HL-60 (cell line): Measurements from ENCODE around the gene PINK1.

ENCODE experiments used
- CTCF ChIP-seq: IDR thresholded peaks from one replicate; pipeline ENCODE4 v1.5.1; 2011; ENCODE audit warnings: low read length, control low read depth, inconsistent platforms; ENCODE audit not compliant: insufficient read depth
- GABPA ChIP-seq: IDR thresholded peaks from 2 replicates; pipeline ENCODE4 v1.6.1; 2012; ENCODE audit warnings: low read depth
- POLR2AphosphoS5 ChIP-seq: IDR thresholded peaks from 2 replicates; pipeline ENCODE4 v1.6.1; 2012; ENCODE audit warnings: low read depth
- TF ChIP-seq, protein P1 (sequence below): IDR thresholded peaks from 2 replicates; pipeline ENCODE4 v1.6.1; 2012; ENCODE audit warnings: low read depth; ENCODE audit not compliant: insufficient replicate concordance

DNA sequence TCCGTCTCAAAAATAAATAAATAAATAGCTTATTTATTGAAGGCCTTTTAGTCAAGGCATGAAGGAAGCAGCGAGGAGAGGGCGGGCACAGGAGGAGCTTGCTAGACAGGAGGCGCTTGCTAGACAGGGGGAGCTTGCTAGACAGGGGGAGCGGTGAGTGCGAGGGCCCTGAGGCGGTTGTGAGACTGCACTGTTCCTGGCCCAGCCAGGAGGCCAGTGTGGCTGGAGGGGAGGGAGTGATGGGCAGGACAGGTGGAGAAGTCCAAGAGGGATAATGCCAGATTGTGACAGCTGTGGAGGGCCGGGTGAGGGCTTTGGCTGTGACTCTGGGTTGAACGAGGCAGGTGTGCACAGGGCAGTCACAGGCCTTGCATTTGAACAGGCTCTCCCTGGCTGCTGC lies 66.3 kb downstream of the PINK1 start:
- TF ChIP-seq CTCF (no peak), POLR2AphosphoS5 (no peak), GABPA (no peak)
- TF ChIP-seq, protein P1, sequence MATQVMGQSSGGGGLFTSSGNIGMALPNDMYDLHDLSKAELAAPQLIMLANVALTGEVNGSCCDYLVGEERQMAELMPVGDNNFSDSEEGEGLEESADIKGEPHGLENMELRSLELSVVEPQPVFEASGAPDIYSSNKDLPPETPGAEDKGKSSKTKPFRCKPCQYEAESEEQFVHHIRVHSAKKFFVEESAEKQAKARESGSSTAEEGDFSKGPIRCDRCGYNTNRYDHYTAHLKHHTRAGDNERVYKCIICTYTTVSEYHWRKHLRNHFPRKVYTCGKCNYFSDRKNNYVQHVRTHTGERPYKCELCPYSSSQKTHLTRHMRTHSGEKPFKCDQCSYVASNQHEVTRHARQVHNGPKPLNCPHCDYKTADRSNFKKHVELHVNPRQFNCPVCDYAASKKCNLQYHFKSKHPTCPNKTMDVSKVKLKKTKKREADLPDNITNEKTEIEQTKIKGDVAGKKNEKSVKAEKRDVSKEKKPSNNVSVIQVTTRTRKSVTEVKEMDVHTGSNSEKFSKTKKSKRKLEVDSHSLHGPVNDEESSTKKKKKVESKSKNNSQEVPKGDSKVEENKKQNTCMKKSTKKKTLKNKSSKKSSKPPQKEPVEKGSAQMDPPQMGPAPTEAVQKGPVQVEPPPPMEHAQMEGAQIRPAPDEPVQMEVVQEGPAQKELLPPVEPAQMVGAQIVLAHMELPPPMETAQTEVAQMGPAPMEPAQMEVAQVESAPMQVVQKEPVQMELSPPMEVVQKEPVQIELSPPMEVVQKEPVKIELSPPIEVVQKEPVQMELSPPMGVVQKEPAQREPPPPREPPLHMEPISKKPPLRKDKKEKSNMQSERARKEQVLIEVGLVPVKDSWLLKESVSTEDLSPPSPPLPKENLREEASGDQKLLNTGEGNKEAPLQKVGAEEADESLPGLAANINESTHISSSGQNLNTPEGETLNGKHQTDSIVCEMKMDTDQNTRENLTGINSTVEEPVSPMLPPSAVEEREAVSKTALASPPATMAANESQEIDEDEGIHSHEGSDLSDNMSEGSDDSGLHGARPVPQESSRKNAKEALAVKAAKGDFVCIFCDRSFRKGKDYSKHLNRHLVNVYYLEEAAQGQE = no peak
